ENCODE results near the gene RAX2. TPM values are rescaled to one million over a fixed set of nuclear protein-coding genes. Genes with fewer than 3 reads are reported as not detected.

The RAX2 gene
- not detected for total RNA-seq (ENCODE audit: unreplicated experiment)
- long read RNA-seq: 0 reads

DNA sequence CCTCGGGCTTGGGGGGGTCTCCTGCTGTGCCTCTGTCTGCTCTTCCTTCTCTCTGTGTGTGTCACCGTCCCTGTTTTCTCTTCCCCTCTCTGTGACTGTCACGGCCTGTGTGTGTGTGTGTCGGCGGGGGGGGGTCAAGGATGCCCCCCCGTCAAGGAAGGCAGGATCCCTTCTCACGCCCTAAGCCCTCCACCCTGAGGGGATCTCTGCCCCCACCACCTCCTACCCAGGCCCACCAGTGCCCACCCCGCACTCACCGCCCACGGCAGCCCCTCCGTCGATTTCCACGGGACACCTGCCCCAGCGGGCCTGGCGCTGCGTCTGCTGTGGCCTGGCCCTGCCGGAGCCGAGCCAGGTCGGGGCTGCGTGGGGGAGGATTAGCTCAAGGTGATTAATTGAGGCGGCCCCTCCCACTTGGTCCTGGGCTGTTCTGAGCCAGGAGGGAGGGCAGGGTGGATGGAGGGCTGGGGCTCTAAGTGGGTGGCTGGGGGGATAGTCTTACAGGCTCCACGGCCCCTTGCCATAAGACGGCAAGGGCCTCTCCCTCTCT is at the start of gene RAX2:
RAX2 (minus strand) TSS at position 323 of the 550 bp plus-strand sequence. CDS start 486 bp downstream, outside the sequence.
- H3K4me3 Mint-ChIP-seq (ENCODE audit: unreplicated experiment): no peak within 1 kb of the TSS
- no peaks in the 10 kb centered on the region for H3K4me1 Mint-ChIP-seq (ENCODE audit: low read depth, unreplicated experiment)
- peaks cover 9% of the 10 kb centered on the region for H3K27me3 Mint-ChIP-seq (ENCODE audit: unreplicated experiment)
- TF ChIP-seq, protein P1, sequence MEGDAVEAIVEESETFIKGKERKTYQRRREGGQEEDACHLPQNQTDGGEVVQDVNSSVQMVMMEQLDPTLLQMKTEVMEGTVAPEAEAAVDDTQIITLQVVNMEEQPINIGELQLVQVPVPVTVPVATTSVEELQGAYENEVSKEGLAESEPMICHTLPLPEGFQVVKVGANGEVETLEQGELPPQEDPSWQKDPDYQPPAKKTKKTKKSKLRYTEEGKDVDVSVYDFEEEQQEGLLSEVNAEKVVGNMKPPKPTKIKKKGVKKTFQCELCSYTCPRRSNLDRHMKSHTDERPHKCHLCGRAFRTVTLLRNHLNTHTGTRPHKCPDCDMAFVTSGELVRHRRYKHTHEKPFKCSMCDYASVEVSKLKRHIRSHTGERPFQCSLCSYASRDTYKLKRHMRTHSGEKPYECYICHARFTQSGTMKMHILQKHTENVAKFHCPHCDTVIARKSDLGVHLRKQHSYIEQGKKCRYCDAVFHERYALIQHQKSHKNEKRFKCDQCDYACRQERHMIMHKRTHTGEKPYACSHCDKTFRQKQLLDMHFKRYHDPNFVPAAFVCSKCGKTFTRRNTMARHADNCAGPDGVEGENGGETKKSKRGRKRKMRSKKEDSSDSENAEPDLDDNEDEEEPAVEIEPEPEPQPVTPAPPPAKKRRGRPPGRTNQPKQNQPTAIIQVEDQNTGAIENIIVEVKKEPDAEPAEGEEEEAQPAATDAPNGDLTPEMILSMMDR (IDR thresholded peaks at IDR 0.05; ENCODE audit: partially characterized antibody, unreplicated experiment): no peak
- H3K9me3 Mint-ChIP-seq (ENCODE audit: unreplicated experiment): peaks cover 4% of the 10 kb centered on the region
- no peaks in the 10 kb centered on the region for H3K36me3 Mint-ChIP-seq (ENCODE audit: unreplicated experiment)
- DNase-seq: no peak
- no peak within 1 kb of the TSS for H3K27ac Mint-ChIP-seq (ENCODE audit: unreplicated experiment)

DNA sequence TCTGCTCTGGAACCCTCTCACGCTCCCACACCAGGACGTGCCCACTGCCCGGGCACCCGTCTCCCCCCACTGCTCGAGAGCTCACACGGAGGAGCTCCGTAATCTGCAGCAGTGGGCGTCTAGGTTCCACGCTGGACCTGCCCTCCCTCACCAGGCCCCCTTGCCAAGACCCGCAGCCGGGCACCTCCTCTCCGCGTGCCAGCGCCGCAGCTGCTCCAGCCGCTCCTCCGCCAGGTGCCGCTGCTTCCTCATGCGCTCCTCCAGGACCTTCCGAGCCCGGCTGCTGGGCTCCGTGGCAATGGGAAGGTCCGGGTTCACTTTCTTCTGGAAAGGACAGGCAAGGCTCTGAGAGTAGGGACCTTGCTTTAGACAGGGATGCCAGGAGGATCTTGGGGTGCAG is 49.1 kb upstream of the RAX2 start:
- peaks cover 2% of the 10 kb centered on the region for H3K9me3 Mint-ChIP-seq (ENCODE audit: unreplicated experiment)

DNA sequence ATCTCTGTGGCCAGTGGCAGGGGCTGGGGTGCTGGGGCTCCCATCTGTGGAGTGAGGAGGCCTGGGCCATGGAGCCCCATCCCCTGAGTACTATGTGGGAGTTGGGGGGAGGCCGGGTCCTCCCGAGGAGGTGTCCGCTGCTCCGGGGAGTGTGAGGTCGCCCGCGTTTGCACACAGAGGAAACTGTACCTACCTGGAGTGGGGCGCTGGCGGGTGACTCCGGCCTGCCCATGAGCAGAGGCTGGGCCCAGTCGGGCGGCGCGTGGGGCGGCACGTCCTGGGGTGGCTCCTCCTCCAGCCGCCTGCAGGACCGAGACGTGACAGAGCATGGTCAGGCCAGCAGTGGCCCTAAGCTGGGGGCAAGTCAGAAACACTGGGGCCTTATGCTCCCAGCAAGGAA is 48.0 kb upstream of the RAX2 start:
- Mint-ChIP-seq H3K27ac (ENCODE audit: unreplicated experiment) (no peak overlapping the region), H3K4me3 (ENCODE audit: unreplicated experiment) (no peak overlapping the region), H3K36me3 (ENCODE audit: unreplicated experiment) (no peaks in the 10 kb centered on the region), H3K9me3 (ENCODE audit: unreplicated experiment) (peaks cover 2% of the 10 kb centered on the region), H3K27me3 (ENCODE audit: unreplicated experiment) (peaks cover 14% of the 10 kb centered on the region), H3K4me1 (ENCODE audit: low read depth, unreplicated experiment) (peaks cover 2% of the 10 kb centered on the region)
- TF ChIP-seq, protein P1 (IDR thresholded peaks at IDR 0.05; ENCODE audit: partially characterized antibody, unreplicated experiment): no peak
- no peak for DNase-seq

More for the DNA sequence above, 49.1 kb upstream of the RAX2 start:
- Mint-ChIP-seq H3K4me1 (ENCODE audit: low read depth, unreplicated experiment) (peaks cover 5% of the 10 kb centered on the region), H3K4me3 (ENCODE audit: unreplicated experiment) (no peak overlapping the region), H3K27me3 (ENCODE audit: unreplicated experiment) (peaks cover 15% of the 10 kb centered on the region), H3K36me3 (ENCODE audit: unreplicated experiment) (no peaks in the 10 kb centered on the region), H3K27ac (ENCODE audit: unreplicated experiment) (no peak overlapping the region)
- DNase-seq: no peak
- TF ChIP-seq, protein P1 (IDR thresholded peaks at IDR 0.05; ENCODE audit: partially characterized antibody, unreplicated experiment): no peak

DNA sequence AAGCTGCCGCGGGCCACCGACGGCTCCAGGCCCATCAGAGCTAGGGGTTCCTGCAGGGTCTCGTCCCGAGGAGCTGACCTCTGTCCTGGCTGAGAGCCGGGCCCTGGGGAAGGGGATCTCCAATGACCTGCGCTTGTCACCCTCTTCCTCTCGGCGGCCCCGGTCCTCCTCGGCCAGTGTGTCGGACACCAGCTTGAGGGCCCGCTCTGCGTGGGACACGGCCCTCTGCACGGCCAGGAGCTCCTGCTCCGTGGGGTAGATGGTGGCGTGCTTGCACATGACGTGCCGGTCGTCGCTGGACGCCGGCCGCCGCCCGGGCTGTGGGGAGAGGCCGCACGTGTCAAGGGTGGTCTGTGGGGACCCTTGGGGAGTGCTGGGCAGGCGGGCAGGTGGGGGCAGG is 46.9 kb upstream of the RAX2 start:
- peaks cover 14% of the 10 kb centered on the region for H3K27me3 Mint-ChIP-seq (ENCODE audit: unreplicated experiment)
- peaks cover 2% of the 10 kb centered on the region for H3K4me1 Mint-ChIP-seq (ENCODE audit: low read depth, unreplicated experiment)
- H3K9me3 Mint-ChIP-seq (ENCODE audit: unreplicated experiment): peaks cover 2% of the 10 kb centered on the region
- DNase-seq: no peak
- H3K4me3 Mint-ChIP-seq (ENCODE audit: unreplicated experiment): no peak overlapping the region
- TF ChIP-seq, protein P1 (IDR thresholded peaks at IDR 0.05; ENCODE audit: partially characterized antibody, unreplicated experiment): no peak
- H3K27ac Mint-ChIP-seq (ENCODE audit: unreplicated experiment): no peak overlapping the region
- no peaks in the 10 kb centered on the region for H3K36me3 Mint-ChIP-seq (ENCODE audit: unreplicated experiment)

DNA sequence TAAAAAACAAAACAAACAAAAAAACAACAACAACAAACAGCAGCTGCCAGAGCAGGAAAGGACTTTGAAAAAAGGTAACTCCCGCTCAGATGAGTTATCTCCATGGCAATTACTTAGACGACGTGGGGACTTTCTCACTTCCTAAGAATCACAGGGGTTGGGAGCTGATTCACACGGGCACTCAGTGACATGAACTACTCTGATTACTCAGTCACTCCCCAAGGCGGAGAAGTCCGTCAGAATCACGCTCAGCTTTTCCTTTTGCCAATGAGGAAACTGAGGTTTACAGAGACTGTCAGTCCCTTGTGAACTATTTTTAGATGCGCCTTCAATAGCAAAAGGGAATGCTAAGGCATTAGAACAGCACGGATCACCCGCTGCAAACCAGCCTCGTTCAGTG is 46.4 kb upstream of the RAX2 start:
- TF ChIP-seq, protein P1 (IDR thresholded peaks at IDR 0.05; ENCODE audit: partially characterized antibody, unreplicated experiment): no peak

More for the DNA sequence above, 46.4 kb upstream of the RAX2 start:
- Mint-ChIP-seq H3K36me3 (ENCODE audit: unreplicated experiment) (no peaks in the 10 kb centered on the region), H3K27me3 (ENCODE audit: unreplicated experiment) (peaks cover 11% of the 10 kb centered on the region), H3K4me1 (ENCODE audit: low read depth, unreplicated experiment) (peaks cover 2% of the 10 kb centered on the region), H3K9me3 (ENCODE audit: unreplicated experiment) (peaks cover 2% of the 10 kb centered on the region), H3K27ac (ENCODE audit: unreplicated experiment) (no peak overlapping the region), H3K4me3 (ENCODE audit: unreplicated experiment) (no peak overlapping the region)
- DNase-seq: no peak

Measured in glutamatergic neuron (in vitro differentiated cells).